ENCODE results near the gene KAZN. TPM values are rescaled to one million over a fixed set of nuclear protein-coding genes. Genes with fewer than 3 reads are reported as not detected.
A peak's percentile ranks its signal among the peaks of the same experiment; 100 is the strongest.

KAZN gene
- total and polyA plus RNA-seq, 10 donors = 20.0 to 245 (median 144) TPM

GRCh38 chr1:15008783-15009729, 410.6 kb downstream of the KAZN start:
- 39 to 58% (median 48%) methylated on average over 11 to 19 of the region's 19 CpGs for WGBS, 5 donors
- H3K4me3 ChIP-seq = no peak overlapping the region
- H3K9me3 ChIP-seq = no peaks in the 10 kb centered on the region
- intact Hi-C loops (cut with DNase I; ENCODE audit: low total_unique reads) = no loop called here
- TF ChIP-seq POLR2A (IDR thresholded peaks at IDR 0.05) (no peak), POLR2AphosphoS5 (IDR thresholded peaks at IDR 0.05) (peak; percentile 52 to 80 (median 78))
- TF ChIP-seq, protein P1, sequence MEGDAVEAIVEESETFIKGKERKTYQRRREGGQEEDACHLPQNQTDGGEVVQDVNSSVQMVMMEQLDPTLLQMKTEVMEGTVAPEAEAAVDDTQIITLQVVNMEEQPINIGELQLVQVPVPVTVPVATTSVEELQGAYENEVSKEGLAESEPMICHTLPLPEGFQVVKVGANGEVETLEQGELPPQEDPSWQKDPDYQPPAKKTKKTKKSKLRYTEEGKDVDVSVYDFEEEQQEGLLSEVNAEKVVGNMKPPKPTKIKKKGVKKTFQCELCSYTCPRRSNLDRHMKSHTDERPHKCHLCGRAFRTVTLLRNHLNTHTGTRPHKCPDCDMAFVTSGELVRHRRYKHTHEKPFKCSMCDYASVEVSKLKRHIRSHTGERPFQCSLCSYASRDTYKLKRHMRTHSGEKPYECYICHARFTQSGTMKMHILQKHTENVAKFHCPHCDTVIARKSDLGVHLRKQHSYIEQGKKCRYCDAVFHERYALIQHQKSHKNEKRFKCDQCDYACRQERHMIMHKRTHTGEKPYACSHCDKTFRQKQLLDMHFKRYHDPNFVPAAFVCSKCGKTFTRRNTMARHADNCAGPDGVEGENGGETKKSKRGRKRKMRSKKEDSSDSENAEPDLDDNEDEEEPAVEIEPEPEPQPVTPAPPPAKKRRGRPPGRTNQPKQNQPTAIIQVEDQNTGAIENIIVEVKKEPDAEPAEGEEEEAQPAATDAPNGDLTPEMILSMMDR (IDR thresholded peaks at IDR 0.05 in 8 of 11, conservative IDR thresholded peaks at IDR 0.05 in 3 of 11) = no peak
- H3K27ac ChIP-seq = peak overlapping the region; percentile 42 to 86 (median 78)
- H3K4me1 ChIP-seq = peaks cover 11 to 93% (median 50%) of the 10 kb centered on the region in 6 donors
- no peaks in the 10 kb centered on the region for H3K27me3 ChIP-seq (replicated peaks in 1 of 7)
- no peaks in the 10 kb centered on the region for H3K36me3 ChIP-seq
- DNase-seq = peak; percentile 81

- Histone ChIP-seq H3K4me1 (peaks cover 11 to 93% (median 52%) of the 10 kb centered on the region in 6 donors), H3K9me3 (no peaks in the 10 kb centered on the region), H3K27me3 (replicated peaks in 1 of 7) (no peaks in the 10 kb centered on the region), H3K36me3 (no peaks in the 10 kb centered on the region), H3K27ac (peak overlapping the region in 7 of 8 donors; percentile 29 to 86 (median 81)), H3K4me3 (no peak overlapping the region)
- WGBS, 5 donors = 52 to 67% (median 62%) methylated on average over 2 of the region's 2 CpGs
- intact Hi-C loops (cut with DNase I; ENCODE audit: low total_unique reads) = no loop called here
- no peak for DNase-seq
- TF ChIP-seq POLR2A (IDR thresholded peaks at IDR 0.05) (no peak), POLR2AphosphoS5 (IDR thresholded peaks at IDR 0.05) (peak in 1 of 3 donors; percentile 30)
Measured at GRCh38 chr1:15011160-15011559, 412.7 kb downstream of the KAZN start.

DNA sequence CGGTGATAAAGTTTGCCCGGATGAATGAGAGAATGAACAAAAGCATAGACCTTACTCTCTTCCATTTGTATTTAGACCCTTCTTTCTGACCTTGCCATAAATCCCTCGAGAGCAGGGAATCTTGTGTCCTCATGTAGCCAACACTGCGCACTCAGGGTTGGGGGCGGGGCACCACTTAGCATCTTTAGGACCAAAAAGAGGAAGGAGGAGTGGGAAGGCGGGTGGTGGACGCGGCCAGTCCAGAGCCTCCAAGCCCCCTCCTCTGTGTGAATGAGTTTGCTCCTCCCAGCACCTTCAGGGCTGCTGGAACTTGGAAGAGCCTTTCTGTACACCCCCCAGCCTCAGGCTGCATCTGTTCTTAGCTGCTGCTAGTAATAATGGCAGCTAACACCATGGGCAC, 413.2 kb downstream of the KAZN start:
- intact Hi-C loops (cut with DNase I; ENCODE audit: low total_unique reads) = no loop called here
- no peak for DNase-seq
- H3K4me1 ChIP-seq = peaks cover 11 to 94% (median 52%) of the 10 kb centered on the region in 6 donors
- no peak for TF ChIP-seq POLR2AphosphoS5 (IDR thresholded peaks at IDR 0.05)
- TF ChIP-seq, protein P1 (IDR thresholded peaks at IDR 0.05 in 8 of 11, conservative IDR thresholded peaks at IDR 0.05 in 3 of 11) = no peak
- TF ChIP-seq POLR2A (IDR thresholded peaks at IDR 0.05) = no peak
- H3K36me3 ChIP-seq = no peaks in the 10 kb centered on the region
- H3K9me3 ChIP-seq = no peaks in the 10 kb centered on the region
- H3K27me3 ChIP-seq (replicated peaks in 1 of 7) = no peaks in the 10 kb centered on the region
- no peak overlapping the region for H3K4me3 ChIP-seq
- WGBS, 5 donors = 74 to 85% (median 76%) methylated on average over 8 of the region's 8 CpGs
- peak overlapping the region in 7 of 8 donors; percentile 8 to 86 (median 81) for H3K27ac ChIP-seq

- Histone ChIP-seq H3K27ac (peak overlapping the region in 7 of 8 donors; percentile 27 to 86 (median 81)), H3K9me3 (no peaks in the 10 kb centered on the region), H3K27me3 (replicated peaks in 1 of 7) (no peaks in the 10 kb centered on the region), H3K4me3 (no peak overlapping the region), H3K4me1 (peaks cover 5 to 94% (median 50%) of the 10 kb centered on the region in 6 donors), H3K36me3 (no peaks in the 10 kb centered on the region)
- DNase-seq = no peak
- intact Hi-C loops (cut with DNase I; ENCODE audit: low total_unique reads) = no loop called here
- 64 to 74% (median 69%) methylated on average over 8 of the region's 8 CpGs for WGBS, 5 donors
- TF ChIP-seq POLR2AphosphoS5 (IDR thresholded peaks at IDR 0.05) (peak in 1 of 3 donors; percentile 33), POLR2A (IDR thresholded peaks at IDR 0.05) (no peak)
- TF ChIP-seq, protein P1 (IDR thresholded peaks at IDR 0.05 in 8 of 11, conservative IDR thresholded peaks at IDR 0.05 in 3 of 11) = no peak
Measured at GRCh38 chr1:15012822-15013221, 414.3 kb downstream of the KAZN start.
